Omental fat pad (tissue), 4 donors: ENCODE measurements around the gene MON2. TPM values are rescaled to one million over a fixed set of nuclear protein-coding genes. Genes with fewer than 3 reads are reported as not detected.
A peak's percentile ranks its signal among the peaks of the same experiment; 100 is the strongest.

ENCODE experiments used
- ATAC-seq: fragments of 150-250 bp; one replicate; pipeline ENCODE4 v1.9.1; 2016; ENCODE audit warnings: mild to moderate bottlenecking, moderate library complexity; ENCODE audit not compliant: low FRiP score
- DNase-seq: peaks from one replicate; pipeline ENCODE4 v3.0.0-alpha.2; 2019; ENCODE audit warnings: low spot score
- total RNA-seq, 4 donors: library from RNA; depleted of rRNA; stranded (reverse); fragments of >200 nt; gene quantifications; one replicate each; pipeline ENCODE4 v1.1.0, GENCODE V29; 2016
- TF ChIP-seq, protein P1 (sequence below), 3 donors: fragments of 450-650 bp; IDR thresholded peaks; one replicate each; pipeline ENCODE4 v1.5.1; 2016 to 2017; ENCODE audit warnings: antibody characterized with exemption in 3 of 3, mild to moderate bottlenecking in 3 of 3, moderate library complexity in 2 of 3

MON2 gene
- total RNA-seq, 4 donors from 2014 or later, result 65.6 to 107 (median 73.9) TPM

DNA sequence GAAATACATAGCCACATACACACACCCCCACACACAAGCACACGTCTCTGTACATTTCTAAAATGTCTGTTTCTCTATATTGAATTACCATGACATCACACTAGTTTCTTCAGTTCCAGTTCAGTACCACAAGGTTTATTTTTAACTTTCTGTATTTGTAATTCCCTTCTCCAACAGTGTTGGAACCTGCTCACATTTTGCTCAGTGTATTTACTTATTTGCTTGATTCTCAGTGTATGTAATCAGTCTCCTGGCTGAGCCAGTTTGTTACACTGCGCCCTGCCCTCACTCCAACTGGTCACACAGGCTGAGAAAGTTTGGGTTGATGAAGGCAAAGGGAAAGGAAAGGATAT lies 67.1 kb downstream of the MON2 start:
- TF ChIP-seq, protein P1, sequence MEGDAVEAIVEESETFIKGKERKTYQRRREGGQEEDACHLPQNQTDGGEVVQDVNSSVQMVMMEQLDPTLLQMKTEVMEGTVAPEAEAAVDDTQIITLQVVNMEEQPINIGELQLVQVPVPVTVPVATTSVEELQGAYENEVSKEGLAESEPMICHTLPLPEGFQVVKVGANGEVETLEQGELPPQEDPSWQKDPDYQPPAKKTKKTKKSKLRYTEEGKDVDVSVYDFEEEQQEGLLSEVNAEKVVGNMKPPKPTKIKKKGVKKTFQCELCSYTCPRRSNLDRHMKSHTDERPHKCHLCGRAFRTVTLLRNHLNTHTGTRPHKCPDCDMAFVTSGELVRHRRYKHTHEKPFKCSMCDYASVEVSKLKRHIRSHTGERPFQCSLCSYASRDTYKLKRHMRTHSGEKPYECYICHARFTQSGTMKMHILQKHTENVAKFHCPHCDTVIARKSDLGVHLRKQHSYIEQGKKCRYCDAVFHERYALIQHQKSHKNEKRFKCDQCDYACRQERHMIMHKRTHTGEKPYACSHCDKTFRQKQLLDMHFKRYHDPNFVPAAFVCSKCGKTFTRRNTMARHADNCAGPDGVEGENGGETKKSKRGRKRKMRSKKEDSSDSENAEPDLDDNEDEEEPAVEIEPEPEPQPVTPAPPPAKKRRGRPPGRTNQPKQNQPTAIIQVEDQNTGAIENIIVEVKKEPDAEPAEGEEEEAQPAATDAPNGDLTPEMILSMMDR (IDR thresholded peaks at IDR 0.05), result no peak
- DNase-seq, result no peak
- ATAC-seq, result no peak

- TF ChIP-seq, protein P1 (IDR thresholded peaks at IDR 0.05), result no peak
- no peak for ATAC-seq
- no peak for DNase-seq
Measured at GRCh38 chr12:62536546-62536945, 69.9 kb downstream of the MON2 start.

DNA sequence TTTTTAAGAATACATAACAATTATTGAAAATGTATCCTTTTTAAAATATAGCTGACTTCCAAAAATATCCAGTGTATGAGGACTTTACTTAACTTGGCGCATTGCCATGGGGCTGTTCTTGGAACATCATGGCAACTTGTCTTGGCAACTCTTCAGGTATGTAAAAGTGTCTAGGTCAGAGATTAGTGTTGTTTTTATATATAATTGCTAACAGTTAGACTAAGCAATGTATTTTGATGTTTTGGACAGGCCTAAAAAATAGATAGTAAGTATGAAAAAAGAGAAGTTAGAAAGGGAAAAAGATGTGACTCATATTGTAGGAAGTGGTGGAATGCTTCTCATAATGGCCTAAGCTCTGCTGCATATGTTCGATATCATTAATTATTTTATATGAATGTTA lies 70.9 kb downstream of the MON2 start:
- TF ChIP-seq, protein P1 (IDR thresholded peaks at IDR 0.05), result no peak
- DNase-seq (no peak), ATAC-seq (peak; percentile 48)

DNA sequence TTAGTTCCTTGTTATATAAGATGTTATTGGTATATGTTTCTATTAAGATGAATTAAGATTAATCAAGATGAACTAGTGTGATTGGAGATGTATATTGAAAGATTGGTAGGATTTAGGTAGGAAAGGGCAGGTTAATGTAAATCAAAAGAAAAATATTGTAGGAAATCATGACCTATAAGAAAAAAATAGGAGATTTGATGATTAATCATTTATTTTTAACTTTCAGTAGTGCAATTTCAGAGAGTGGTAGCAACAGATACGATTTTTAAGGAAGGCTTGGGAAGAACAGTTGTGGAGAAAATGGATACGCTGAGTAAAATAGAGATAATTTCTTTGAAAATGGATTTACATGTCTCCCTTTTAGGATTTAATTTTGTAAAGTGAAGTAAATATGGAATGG lies 73.7 kb downstream of the MON2 start:
- ATAC-seq (no peak), DNase-seq (no peak)
- TF ChIP-seq, protein P1 (IDR thresholded peaks at IDR 0.05), result no peak

DNA sequence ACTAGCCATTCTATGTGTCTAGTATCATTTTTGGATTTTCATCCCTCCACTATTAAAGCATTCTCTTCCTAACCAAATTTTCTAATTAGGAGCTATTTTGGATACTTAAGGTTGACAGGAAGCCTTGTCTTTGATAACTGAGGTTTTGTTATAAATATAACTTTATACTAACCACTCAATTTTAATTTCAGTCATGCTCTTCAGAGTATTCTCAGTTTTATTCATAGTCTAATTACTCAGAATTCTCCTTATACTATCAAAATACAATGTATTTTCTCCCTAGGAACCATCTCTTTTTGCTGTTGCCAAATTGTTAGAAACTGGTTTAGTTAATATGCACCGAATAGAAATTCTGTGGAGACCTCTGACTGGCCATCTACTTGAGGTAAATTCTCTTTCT lies 76.2 kb downstream of the MON2 start:
- no peak for DNase-seq
- TF ChIP-seq, protein P1 (IDR thresholded peaks at IDR 0.05), result no peak
- ATAC-seq, result no peak

GRCh38 chr12:62543324-62543723 lies 76.7 kb downstream of the MON2 start:
- ATAC-seq, result no peak
- TF ChIP-seq, protein P1 (IDR thresholded peaks at IDR 0.05), result no peak
- DNase-seq, result no peak

- TF ChIP-seq, protein P1 (IDR thresholded peaks at IDR 0.05), result no peak
- DNase-seq, result no peak
- no peak for ATAC-seq
Measured at GRCh38 chr12:62543741-62544140, 77.1 kb downstream of the MON2 start.
